Cardiac muscle cell (in vitro differentiated cells and primary cell): ENCODE measurements around the gene RAD51D. TPM values are rescaled to one million over a fixed set of nuclear protein-coding genes. Genes with fewer than 3 reads are reported as not detected.

Experiments
- DNase-seq, 2 donors: peaks; one replicate each; pipeline versions ENCODE4 v3.0.0 to v3.0.0-alpha.2; 2010 to 2017; ENCODE audit warnings: low read depth in 1 of 2, low spot score in 1 of 2
- H3K27ac ChIP-seq: fragments of 200-600 bp; sonication (generic); 2 replicates; pipeline ENCODE4 v1.5.1; 2016
- H3K27me3 ChIP-seq: fragments of 200-600 bp; sonication (generic); 2 replicates; pipeline ENCODE4 v1.6.0; 2016; ENCODE audit warnings: control low read depth
- H3K36me3 ChIP-seq: fragments of 200-600 bp; sonication (generic); 2 replicates; pipeline ENCODE4 v1.5.1; 2016; ENCODE audit warnings: control low read depth
- H3K4me1 ChIP-seq: fragments of 200-600 bp; sonication (generic); 2 replicates; pipeline ENCODE4 v1.8.1; 2017; ENCODE audit warnings: low read depth, mild to moderate bottlenecking, mixed run types
- H3K4me3 ChIP-seq: fragments of 200-600 bp; sonication (generic); 2 replicates; pipeline ENCODE4 v1.5.1; 2016; ENCODE audit warnings: mild to moderate bottlenecking
- H3K9me3 ChIP-seq: fragments of 200-600 bp; sonication (generic); 2 replicates; pipeline ENCODE4 v1.5.1; 2017; ENCODE audit warnings: low read depth, mild to moderate bottlenecking, control low read depth
- CTCF ChIP-seq: IDR thresholded peaks from 2 replicates; pipeline ENCODE4 v1.5.1; 2012; ENCODE audit warnings: low read depth, mild to moderate bottlenecking, low read length
- polyA plus RNA-seq: library from polyadenylated mRNA; unstranded; fragments of >200 nt; fragmentation: Nextera tagmentation; extraction: Ambion mirVana; gene quantifications from 2 replicates; pipeline ENCODE4 v1.2.1, GENCODE V29; 2016
- total RNA-seq: library from RNA; depleted of rRNA; stranded (reverse); fragments of >200 nt; gene quantifications from 2 replicates; pipeline ENCODE4 v1.2.3, GENCODE V29; 2016

The RAD51D gene
- total and polyA plus RNA-seq, 2 experiments from 2014 or later = 5.8 to 14.0 TPM

DNA sequence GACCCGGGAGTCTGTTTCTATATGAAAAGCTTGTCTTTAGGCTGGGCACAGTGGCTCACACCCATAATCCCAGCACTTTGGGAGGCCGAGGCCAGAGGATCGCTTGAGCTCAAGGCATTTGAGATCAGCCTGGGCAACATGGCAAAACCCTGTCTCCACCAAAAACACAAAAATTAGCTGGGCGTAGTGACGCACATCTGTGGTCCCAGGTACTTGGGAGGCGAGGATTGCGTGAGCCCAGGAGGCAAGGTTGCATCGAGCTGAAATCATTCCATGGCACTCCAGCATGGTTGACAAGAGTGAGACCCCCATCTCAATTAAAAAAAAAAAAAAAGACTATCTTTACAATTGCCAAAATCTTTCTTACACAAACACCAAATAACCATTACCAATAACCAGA is 33.5 kb downstream of the RAD51D start:
- Histone ChIP-seq H3K27ac (no peak overlapping the region), H3K4me3 (no peak overlapping the region), H3K4me1 (peaks cover 8% of the 10 kb centered on the region), H3K27me3 (no peaks in the 10 kb centered on the region), H3K36me3 (no peaks in the 10 kb centered on the region), H3K9me3 (no peaks in the 10 kb centered on the region)
- no peak for DNase-seq
- no peak for TF ChIP-seq CTCF

GRCh38 chr17:35084987-35085386 is 34.7 kb downstream of the RAD51D start:
- TF ChIP-seq CTCF = no peak
- no peak overlapping the region for H3K4me3 ChIP-seq
- peaks cover 8% of the 10 kb centered on the region for H3K4me1 ChIP-seq
- H3K27ac ChIP-seq = no peak overlapping the region
- DNase-seq = no peak
- H3K27me3 ChIP-seq = no peaks in the 10 kb centered on the region
- H3K9me3 ChIP-seq = no peaks in the 10 kb centered on the region
- no peaks in the 10 kb centered on the region for H3K36me3 ChIP-seq

GRCh38 chr17:35083071-35083470 is 36.6 kb downstream of the RAD51D start:
- Histone ChIP-seq H3K4me3 (no peak overlapping the region), H3K9me3 (no peaks in the 10 kb centered on the region), H3K4me1 (peaks cover 8% of the 10 kb centered on the region), H3K27me3 (no peaks in the 10 kb centered on the region), H3K36me3 (no peaks in the 10 kb centered on the region), H3K27ac (no peak overlapping the region)
- TF ChIP-seq CTCF = no peak
- no peak for DNase-seq

DNA sequence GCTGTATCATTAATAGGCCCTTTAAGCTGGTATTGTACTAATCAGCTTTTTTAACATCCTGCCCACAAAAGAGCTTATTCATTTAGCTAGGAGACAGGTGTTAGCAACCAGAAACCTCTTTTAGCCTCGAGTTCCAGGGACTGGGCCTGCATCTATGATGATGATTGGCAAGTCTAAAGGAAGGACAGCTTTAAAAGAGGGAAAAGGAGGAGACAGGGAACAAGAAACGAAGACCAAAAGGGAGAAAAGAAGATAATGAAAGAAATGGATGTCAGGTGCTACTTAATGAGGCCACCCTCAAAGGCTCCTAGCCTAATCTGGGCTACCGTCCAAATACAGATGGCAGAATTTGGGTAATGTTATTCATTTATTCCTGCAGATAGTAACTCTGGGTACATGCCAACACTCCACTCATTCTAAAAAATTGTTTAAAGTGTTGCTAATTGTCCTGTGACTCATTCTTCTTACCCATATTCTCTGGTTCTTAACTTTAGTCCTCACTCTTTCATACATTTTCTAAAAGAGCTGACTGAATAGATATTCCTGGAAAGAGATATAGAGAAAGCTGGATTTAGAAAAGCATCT is 37.5 kb downstream of the RAD51D start:
- no peaks in the 10 kb centered on the region for H3K9me3 ChIP-seq
- H3K36me3 ChIP-seq = no peaks in the 10 kb centered on the region
- TF ChIP-seq CTCF = no peak
- H3K4me3 ChIP-seq = no peak overlapping the region
- H3K27me3 ChIP-seq = no peaks in the 10 kb centered on the region
- H3K27ac ChIP-seq = no peak overlapping the region
- peaks cover 4% of the 10 kb centered on the region for H3K4me1 ChIP-seq
- DNase-seq = peak in 1 of 2 donors; percentile 74

DNA sequence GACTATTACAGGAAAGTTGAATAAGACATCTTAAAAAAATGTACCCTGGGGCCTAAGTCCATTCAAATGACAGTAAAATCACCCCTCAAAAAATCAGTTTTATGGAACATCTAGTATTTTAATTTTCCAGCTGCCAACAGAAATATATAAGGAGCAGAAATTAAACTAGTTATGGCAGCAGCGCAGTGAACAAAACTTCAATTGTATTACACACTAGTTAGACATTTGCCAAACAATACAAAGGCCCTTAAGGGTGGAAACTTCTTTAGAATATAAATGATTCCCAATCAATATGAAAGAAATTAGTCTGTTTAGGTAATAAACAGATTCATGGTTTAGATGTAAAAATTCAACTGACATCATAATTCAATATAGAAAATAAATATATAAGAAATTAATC is 38.0 kb downstream of the RAD51D start:
- no peaks in the 10 kb centered on the region for H3K9me3 ChIP-seq
- peaks cover 6% of the 10 kb centered on the region for H3K4me1 ChIP-seq
- H3K27me3 ChIP-seq = no peaks in the 10 kb centered on the region
- DNase-seq = no peak
- no peaks in the 10 kb centered on the region for H3K36me3 ChIP-seq
- H3K27ac ChIP-seq = no peak overlapping the region
- no peak overlapping the region for H3K4me3 ChIP-seq
- TF ChIP-seq CTCF = no peak
